Muscle of leg (tissue), 11 donors: ENCODE measurements around the gene GRIK3. TPM values are rescaled to one million over a fixed set of nuclear protein-coding genes. Genes with fewer than 3 reads are reported as not detected.

ENCODE experiments used
- DNase-seq: peaks from one replicate; pipeline ENCODE4 v3.0.0; 2013
- H3K27ac ChIP-seq: one replicate; pipeline ENCODE4 v1.5.1; 2013; ENCODE audit warnings: mild to moderate bottlenecking, low read length, control low read depth
- H3K27me3 ChIP-seq: one replicate; pipeline ENCODE4 v1.6.1; 2013; ENCODE audit warnings: low read length; ENCODE audit not compliant: control insufficient read depth, insufficient read depth
- H3K36me3 ChIP-seq: one replicate; pipeline ENCODE4 v1.6.1; 2013; ENCODE audit warnings: low read length; ENCODE audit not compliant: control insufficient read depth, insufficient read depth
- H3K4me1 ChIP-seq: one replicate; pipeline ENCODE4 v1.6.1; 2013; ENCODE audit warnings: low read length; ENCODE audit not compliant: control insufficient read depth, insufficient read depth
- H3K4me3 ChIP-seq: one replicate; pipeline ENCODE4 v1.5.1; 2013; ENCODE audit warnings: low read length, control low read depth
- H3K9me3 ChIP-seq: replicated peaks from 2 replicates; pipeline ENCODE4 v1.6.1; 2013; ENCODE audit warnings: low read depth, low read length; ENCODE audit not compliant: control insufficient read depth
- WGBS: methylation state at CpG from one replicate; pipeline ENCODE4 v1.1.5; 2013; ENCODE audit warnings: missing lambda C conversion rate; ENCODE audit not compliant: insufficient coverage; 5-methylcytosine and 5-hydroxymethylcytosine counted together
- polyA plus RNA-seq, 8 donors: library from polyadenylated mRNA; unstranded; fragments of 120-200 nt; gene quantifications; one replicate each; pipeline versions ENCODE4 v1.2.1 to v1.2.3, GENCODE V29; 2013; ENCODE audit warnings: inconsistent platforms in 1 of 8, low replicate concordance in 1 of 8; ENCODE audit not compliant: insufficient read length in 8 of 8, insufficient read depth in 1 of 8
- total RNA-seq: library from RNA; stranded (reverse); fragments of 120-200 nt; gene quantifications from one replicate; pipeline ENCODE4 v1.2.4, GENCODE V29; 2013

GRIK3 gene
- total and polyA plus RNA-seq, 9 donors = 0.44 to 3.3 (median 1.1) TPM

GRCh38 chr1:36966242-36966641 lies 68.1 kb downstream of the GRIK3 start:
- no peak overlapping the region for H3K4me3 ChIP-seq
- no peaks in the 10 kb centered on the region for H3K36me3 ChIP-seq
- H3K27me3 ChIP-seq = no peaks in the 10 kb centered on the region
- DNase-seq = peak; percentile 16
- H3K9me3 ChIP-seq = no peaks in the 10 kb centered on the region
- H3K4me1 ChIP-seq = no peaks in the 10 kb centered on the region
- 45% methylated on average over 3 of the region's 3 CpGs for WGBS
- no peak overlapping the region for H3K27ac ChIP-seq

- H3K9me3 ChIP-seq = no peaks in the 10 kb centered on the region
- no peak overlapping the region for H3K4me3 ChIP-seq
- H3K36me3 ChIP-seq = no peaks in the 10 kb centered on the region
- WGBS = 23% methylated on average over 5 of the region's 11 CpGs
- H3K27ac ChIP-seq = no peak overlapping the region
- no peaks in the 10 kb centered on the region for H3K27me3 ChIP-seq
- no peak for DNase-seq
- no peaks in the 10 kb centered on the region for H3K4me1 ChIP-seq
These were observed 68.8 kb downstream of the GRIK3 start for GRCh38 chr1:36965275-36966159.

GRCh38 chr1:36964830-36965229 lies 69.5 kb downstream of the GRIK3 start:
- 86% methylated on average over 7 of the region's 8 CpGs for WGBS
- Histone ChIP-seq H3K36me3 (no peaks in the 10 kb centered on the region), H3K4me1 (no peaks in the 10 kb centered on the region), H3K4me3 (no peak overlapping the region), H3K9me3 (no peaks in the 10 kb centered on the region), H3K27me3 (no peaks in the 10 kb centered on the region), H3K27ac (no peak overlapping the region)
- no peak for DNase-seq

- no peak for DNase-seq
- Histone ChIP-seq H3K36me3 (no peaks in the 10 kb centered on the region), H3K27me3 (no peaks in the 10 kb centered on the region), H3K4me3 (no peak overlapping the region), H3K4me1 (no peaks in the 10 kb centered on the region), H3K27ac (no peak overlapping the region), H3K9me3 (no peaks in the 10 kb centered on the region)
- WGBS = 37% methylated on average over 9 of the region's 11 CpGs
These were observed 71.3 kb downstream of the GRIK3 start for GRCh38 chr1:36963006-36963405.

- no peaks in the 10 kb centered on the region for H3K4me1 ChIP-seq
- no peaks in the 10 kb centered on the region for H3K9me3 ChIP-seq
- no peak for DNase-seq
- H3K27me3 ChIP-seq = no peaks in the 10 kb centered on the region
- WGBS = 60% methylated on average over 8 of the region's 10 CpGs
- no peak overlapping the region for H3K4me3 ChIP-seq
- no peaks in the 10 kb centered on the region for H3K36me3 ChIP-seq
- H3K27ac ChIP-seq = no peak overlapping the region
These were observed 73.2 kb downstream of the GRIK3 start for GRCh38 chr1:36961062-36961615.

- Histone ChIP-seq H3K27me3 (no peaks in the 10 kb centered on the region), H3K36me3 (no peaks in the 10 kb centered on the region), H3K9me3 (no peaks in the 10 kb centered on the region), H3K4me1 (no peaks in the 10 kb centered on the region), H3K27ac (no peak overlapping the region), H3K4me3 (no peak overlapping the region)
- no peak for DNase-seq
- 54% methylated on average over 2 of the region's 5 CpGs for WGBS
These were observed 77.7 kb downstream of the GRIK3 start for GRCh38 chr1:36956570-36956969.

- Histone ChIP-seq H3K36me3 (no peaks in the 10 kb centered on the region), H3K4me3 (no peak overlapping the region), H3K27ac (no peak overlapping the region), H3K27me3 (no peaks in the 10 kb centered on the region), H3K9me3 (no peaks in the 10 kb centered on the region), H3K4me1 (no peaks in the 10 kb centered on the region)
- WGBS = 60% methylated on average over 1 of the region's 7 CpGs
- no peak for DNase-seq
These were observed 79.3 kb downstream of the GRIK3 start for GRCh38 chr1:36955016-36955415.

GRCh38 chr1:36953061-36953460 lies 81.3 kb downstream of the GRIK3 start:
- Histone ChIP-seq H3K9me3 (no peaks in the 10 kb centered on the region), H3K27me3 (peaks cover 4% of the 10 kb centered on the region), H3K27ac (no peak overlapping the region), H3K36me3 (no peaks in the 10 kb centered on the region), H3K4me1 (no peaks in the 10 kb centered on the region), H3K4me3 (no peak overlapping the region)
- 43% methylated on average over 4 of the region's 5 CpGs for WGBS
- no peak for DNase-seq

GRCh38 chr1:36951761-36952160 lies 82.6 kb downstream of the GRIK3 start:
- Histone ChIP-seq H3K4me3 (no peak overlapping the region), H3K4me1 (no peaks in the 10 kb centered on the region), H3K36me3 (no peaks in the 10 kb centered on the region), H3K27ac (no peak overlapping the region), H3K9me3 (no peaks in the 10 kb centered on the region), H3K27me3 (peaks cover 4% of the 10 kb centered on the region)
- WGBS = 28% methylated on average over 2 of the region's 5 CpGs
- no peak for DNase-seq

- Histone ChIP-seq H3K36me3 (no peaks in the 10 kb centered on the region), H3K4me1 (no peaks in the 10 kb centered on the region), H3K27me3 (peaks cover 4% of the 10 kb centered on the region), H3K4me3 (no peak overlapping the region), H3K27ac (no peak overlapping the region), H3K9me3 (no peaks in the 10 kb centered on the region)
- 37% methylated on average over 7 of the region's 7 CpGs for WGBS
- DNase-seq = no peak
These were observed 83.0 kb downstream of the GRIK3 start for GRCh38 chr1:36951292-36951750.
